ENCODE results near the gene VSTM2L. TPM values are rescaled to one million over a fixed set of nuclear protein-coding genes. Genes with fewer than 3 reads are reported as not detected.

The VSTM2L gene
- total and polyA plus RNA-seq, 7 donors: 0.05 to 2.8 (median 0.84) TPM

DNA sequence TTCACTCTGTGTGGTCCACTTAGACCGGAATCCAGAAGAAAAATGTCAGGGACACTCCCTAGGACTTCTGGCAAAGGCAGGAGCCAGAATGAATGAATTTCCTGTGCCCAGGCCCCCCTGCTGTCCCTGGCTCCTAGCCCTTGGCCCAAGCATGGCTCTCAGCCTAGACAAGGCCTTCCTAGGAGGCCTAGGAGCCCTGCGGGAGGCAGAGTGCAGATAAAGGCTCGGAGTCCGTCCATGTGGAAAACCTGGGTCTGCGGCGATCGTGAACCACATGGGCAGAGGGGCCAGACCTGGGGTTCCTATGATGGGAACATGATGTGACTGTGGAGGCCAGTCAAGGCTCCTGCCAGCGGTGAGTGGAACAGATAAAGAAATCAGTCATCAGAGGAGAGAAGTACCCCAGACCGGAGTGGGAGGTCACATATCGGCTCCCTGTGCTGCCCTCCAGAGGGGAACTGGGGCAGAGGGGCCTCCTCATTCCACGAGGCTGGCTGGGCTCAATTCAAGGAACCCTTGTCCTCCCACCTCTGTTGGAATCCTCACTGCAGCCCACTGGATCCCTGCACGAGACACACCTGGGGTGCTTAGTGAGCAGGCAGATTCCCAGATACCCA, 5.9 kb upstream of the VSTM2L start:
- Histone ChIP-seq H3K9me3 (no peaks in the 10 kb centered on the region), H3K4me3 (no peak overlapping the region), H3K36me3 (ENCODE audit: insufficient read depth in 1 of 2, low read depth in 1 of 2) (no peaks in the 10 kb centered on the region), H3K4me1 (peaks cover 6% of the 10 kb centered on the region), H3K27ac (no peak overlapping the region), H3K27me3 (ENCODE audit: insufficient read depth in 3 of 3, low read length in 2 of 3) (peaks cover 0 to 12% (median 12%) of the 10 kb centered on the region in 3 donors)
- intact Hi-C loops (cut with DNase I): loop anchor here in 1 of 2 donors (5.0 to 10.0 kb wide), 2 partner anchors 140 to 268 kb away; partner anchors contain the start of gene TGM2
- TF ChIP-seq CTCF (IDR thresholded peaks at IDR 0.05): no peak
- 59 to 61% (median 61%) methylated on average over 12 of the region's 12 CpGs for WGBS, 3 donors
- no peak for DNase-seq
- no peak for ATAC-seq

DNA sequence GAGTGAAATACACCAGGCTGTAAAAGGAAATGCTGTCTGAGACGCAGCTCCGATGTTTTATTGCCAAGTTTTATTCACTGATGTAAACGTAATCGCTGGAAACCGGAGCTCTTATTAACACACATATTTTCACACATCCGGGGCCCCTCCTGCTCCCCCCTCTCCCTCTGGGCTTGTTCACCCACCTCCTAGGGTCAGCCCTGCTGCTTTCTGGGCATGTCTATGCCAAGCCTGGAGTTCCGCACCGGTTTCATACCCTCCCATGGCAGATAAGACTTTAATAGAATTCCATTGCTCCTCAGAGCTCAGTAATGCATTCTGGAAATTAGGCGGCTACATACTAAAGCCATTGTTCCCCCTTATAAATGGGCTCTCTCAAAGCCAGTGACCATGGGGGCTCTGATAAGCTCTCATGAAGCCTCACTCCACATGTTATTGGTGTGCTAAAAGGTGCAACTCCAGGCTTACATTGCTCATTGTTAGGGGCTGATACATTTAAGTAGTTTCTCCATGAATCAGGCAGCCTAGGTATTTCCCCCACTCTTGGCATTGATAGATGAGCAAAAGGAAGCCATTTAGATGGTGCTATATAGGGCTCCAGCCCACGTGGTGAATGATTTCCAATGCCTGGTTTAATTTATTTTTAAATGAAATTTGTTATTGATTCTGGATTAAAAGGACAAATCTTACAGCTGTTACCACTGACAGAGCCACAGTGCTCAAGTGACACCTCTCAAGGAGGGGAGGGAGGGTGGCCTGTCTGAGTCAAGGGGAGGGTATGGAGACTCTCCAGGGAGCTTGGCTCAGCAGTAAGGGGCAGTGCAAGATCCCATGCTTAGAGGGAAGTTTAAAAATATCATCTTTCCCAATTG, 4.5 kb upstream of the VSTM2L start:
- no peak overlapping the region for H3K4me3 ChIP-seq
- no peak for TF ChIP-seq CTCF (IDR thresholded peaks at IDR 0.05)
- DNase-seq (no peak), ATAC-seq (peak; percentile 80 to 89 (median 88))
- 16 to 26% (median 20%) methylated on average over 10 of the region's 10 CpGs for WGBS, 3 donors
- peaks cover 6% of the 10 kb centered on the region for H3K4me1 ChIP-seq
- H3K9me3 ChIP-seq: no peaks in the 10 kb centered on the region
- no peaks in the 10 kb centered on the region for H3K36me3 ChIP-seq (ENCODE audit: insufficient read depth in 1 of 2, low read depth in 1 of 2)
- H3K27me3 ChIP-seq (ENCODE audit: insufficient read depth in 3 of 3, low read length in 2 of 3): peaks cover 0 to 27% (median 14%) of the 10 kb centered on the region in 3 donors
- peak overlapping the region; percentile 23 for H3K27ac ChIP-seq
- intact Hi-C loops (cut with DNase I): loop anchor here in 1 of 2 donors (5.0 to 10.0 kb wide), 2 partner anchors 141 to 266 kb away; partner anchors contain the start of gene TGM2

GRCh38 chr20:37899105-37900045, 3.6 kb upstream of the VSTM2L start:
- Histone ChIP-seq H3K27ac (peak overlapping the region; percentile 23), H3K4me3 (no peak overlapping the region), H3K27me3 (ENCODE audit: insufficient read depth in 3 of 3, low read length in 2 of 3) (peaks cover 0 to 36% (median 22%) of the 10 kb centered on the region in 3 donors), H3K36me3 (ENCODE audit: insufficient read depth in 1 of 2, low read depth in 1 of 2) (no peaks in the 10 kb centered on the region), H3K9me3 (no peaks in the 10 kb centered on the region), H3K4me1 (peaks cover 6% of the 10 kb centered on the region)
- no peak for DNase-seq
- no peak for ATAC-seq
- intact Hi-C loops (cut with DNase I): loop anchor here (5.0 to 10.0 kb wide), 5 partner anchors 93 to 335 kb away; partner anchors contain the start of gene TGM2 (in 1 of the 2)
- TF ChIP-seq CTCF (IDR thresholded peaks at IDR 0.05): peak; percentile 10
- 44 to 52% (median 50%) methylated on average over 8 of the region's 8 CpGs for WGBS, 3 donors

GRCh38 chr20:37901240-37901639, 1.7 kb upstream of the VSTM2L start:
- Histone ChIP-seq H3K36me3 (ENCODE audit: insufficient read depth in 1 of 2, low read depth in 1 of 2) (no peaks in the 10 kb centered on the region), H3K4me3 (no peak overlapping the region), H3K9me3 (no peaks in the 10 kb centered on the region), H3K4me1 (peaks cover 6% of the 10 kb centered on the region), H3K27ac (no peak overlapping the region), H3K27me3 (ENCODE audit: insufficient read depth in 3 of 3, low read length in 2 of 3) (peaks cover 0 to 51% (median 26%) of the 10 kb centered on the region in 3 donors)
- ATAC-seq (no peak), DNase-seq (no peak)
- 17 to 18% (median 17%) methylated on average over 17 to 18 of the region's 18 CpGs for WGBS, 3 donors
- no peak for TF ChIP-seq CTCF (IDR thresholded peaks at IDR 0.05)
- intact Hi-C loops (cut with DNase I): loop anchor here in 1 of 2 donors (5.0 to 10.0 kb wide), 3 partner anchors 91 to 336 kb away; no protein-coding TSS in a partner anchor
